ENCODE data around the gene GALNT17.

GRCh38 chr7:71271203-71271602 lies 139.3 kb downstream of the GALNT17 start:
- TF ChIP-seq CTCF (IDR thresholded peaks at IDR 0.05) (no peak), POLR2A (IDR thresholded peaks at IDR 0.05) (no peak), POLR2AphosphoS5 (IDR thresholded peaks at IDR 0.05) (no peak), EP300 (IDR thresholded peaks at IDR 0.05) (no peak)

Data from upper lobe of left lung (tissue), 4 donors.